K562 (cell line): ENCODE data around the gene ZCCHC24. TPM values are rescaled to one million over a fixed set of nuclear protein-coding genes. Genes with fewer than 3 reads are reported as not detected.

Experiments used
- ATAC-seq: fragments of 200-7000 bp; cut with Tn5 transposase; 3 replicates; pipeline ENCODE4 v1.9.1; 2020; ENCODE audit warnings: moderate library complexity
- BruUV-seq: library from RNA; stranded (reverse); fragments of 400-500 nt; replicated peaks from 2 replicates; lab custom pipeline; 2021; lab: Mats Ljungman, UMichigan
- CTCF ChIA-PET: fragments of 300-600 bp; formaldehyde crosslinking; extraction: SDS; loops from one replicate; lab custom pipeline; 2021; ENCODE audit warnings: low intra/inter-chr PET ratio; lab: Yijun Ruan, JAX
- POLR2A ChIA-PET: fragments of 300-600, 350-650 bp; sonication (Branson Sonifier 250); formaldehyde crosslinking; extraction: SDS; loops from one replicate; lab custom pipeline; 2021; ENCODE audit warnings: antibody characterized with exemption, inconsistent platforms; lab: Yijun Ruan, JAX
- DNase-seq, 4 experiments: peaks; one replicate each; pipeline versions ENCODE4 v3.0.0 to v3.0.0-alpha.2; 2011 to 2018; ENCODE audit warnings: low spot score in 3 of 4, mixed read lengths in 3 of 4; ENCODE audit errors: extremely low read depth in 1 of 4
- FAIRE-seq: peaks from 2 replicates; lab custom pipeline; 2011; peaks lifted over from hg19 to GRCh38; lab: Jason Lieb, UNC
- H2AFZ ChIP-seq: 2 replicates; pipeline ENCODE4 v1.6.0; 2011; ENCODE audit warnings: low read depth, low read length, control low read depth, inconsistent platforms
- H3K27ac ChIP-seq: fragments of 200-600 bp; 3 replicates; pipeline ENCODE4 v1.8.0; 2011; ENCODE audit warnings: low read depth, mild to moderate bottlenecking, control low read depth, inconsistent platforms, low read length, moderate library complexity, mixed read lengths; ENCODE audit errors: extremely low read depth
- H3K27me3 ChIP-seq, 2 experiments: fragments of 300-600 bp in 1 of 2; 2 replicates in 1 of 2; 3 replicates in 1 of 2; pipeline versions ENCODE4 v1.6.0 to v1.8.0; 2011; ENCODE audit warnings: inconsistent platforms in 2 of 2, low read length in 2 of 2, mild to moderate bottlenecking in 1 of 2, mixed read lengths in 1 of 2, moderate library complexity in 1 of 2; ENCODE audit not compliant: control insufficient read depth in 2 of 2, insufficient read depth in 2 of 2
- H3K36me3 ChIP-seq: fragments of 300-600 bp; 3 replicates; pipeline ENCODE4 v1.8.0; 2011; ENCODE audit warnings: mild to moderate bottlenecking, low read length, inconsistent platforms; ENCODE audit not compliant: control insufficient read depth, insufficient read depth
- H3K4me1 ChIP-seq, 2 experiments: fragments of 200-600 bp in 1 of 2; replicated peaks in 1 of 2; 2 replicates in 1 of 2; 3 replicates in 1 of 2; pipeline versions ENCODE4 v1.5.1 to v1.8.0; 2011; ENCODE audit warnings: inconsistent platforms in 2 of 2, low read length in 2 of 2, mild to moderate bottlenecking in 1 of 2, mixed read lengths in 1 of 2, moderate library complexity in 1 of 2; ENCODE audit not compliant: control insufficient read depth in 2 of 2, insufficient read depth in 2 of 2
- H3K4me2 ChIP-seq: 2 replicates; pipeline ENCODE4 v1.6.1; 2011; ENCODE audit warnings: low read length, control low read depth, inconsistent platforms, mixed read lengths; ENCODE audit not compliant: insufficient read depth
- H3K4me3 ChIP-seq: fragments of 200-600 bp; sonication (generic), shearing (Covaris generic); 2 replicates; pipeline ENCODE4 v1.5.1; 2016; ENCODE audit warnings: control low read depth, inconsistent platforms
- H3K79me2 ChIP-seq: fragments of 200-600 bp; 3 replicates; pipeline ENCODE4 v1.8.0; 2011; ENCODE audit warnings: low read length, inconsistent platforms; ENCODE audit not compliant: control insufficient read depth, insufficient read depth
- H3K9ac ChIP-seq, 2 experiments: 2 replicates each; pipeline versions ENCODE4 v1.6.0 to v1.6.1; 2011; ENCODE audit warnings: low read depth in 2 of 2, low read length in 2 of 2, control low read depth in 1 of 2, inconsistent platforms in 1 of 2, mild to moderate bottlenecking in 1 of 2, mixed read lengths in 1 of 2; ENCODE audit not compliant: insufficient read depth in 1 of 2
- H3K9me1 ChIP-seq: one replicate; pipeline ENCODE4 v1.6.0; 2011; ENCODE audit warnings: inconsistent platforms, mild to moderate bottlenecking, low read length, moderate library complexity; ENCODE audit not compliant: control insufficient read depth, insufficient read depth
- H3K9me3 ChIP-seq: replicated peaks from 2 replicates; pipeline ENCODE4 v1.5.1; 2011; ENCODE audit warnings: low read depth, low read length, inconsistent platforms; ENCODE audit not compliant: control insufficient read depth, insufficient read depth
- H4K20me1 ChIP-seq: replicated peaks from 2 replicates; pipeline ENCODE4 v1.6.1; 2011; ENCODE audit warnings: low read length, inconsistent platforms, mixed read lengths; ENCODE audit not compliant: control insufficient read depth, insufficient read depth
- ASH1L ChIP-seq: fragments of 450-650 bp; IDR thresholded peaks from 2 replicates; pipeline ENCODE4 v1.6.1; 2018; ENCODE audit warnings: borderline replicate concordance, mild to moderate bottlenecking, low read depth; ENCODE audit not compliant: partially characterized antibody
- BCL6 ChIP-seq: fragments of 250-450 bp; sonication (Bioruptor Pico); IDR thresholded peaks from 2 replicates; pipeline ENCODE4 v1.4.0; 2020
- GABPA ChIP-seq: fragments of 200-800 bp; sonication (Bioruptor generic); conservative IDR thresholded peaks from 2 replicates; pipeline ENCODE4 v1.6.1; 2016; ENCODE audit warnings: low read depth, missing genetic modification characterization, missing compliant biosample characterization
- IFI16 ChIP-seq: fragments of 250-450 bp; sonication (Bioruptor Pico); IDR thresholded peaks from 2 replicates; pipeline ENCODE4 v2.1.2; 2022; ENCODE audit warnings: mild to moderate bottlenecking, inconsistent platforms
- KAT2B ChIP-seq: IDR thresholded peaks from one replicate; pipeline ENCODE4 v1.6.1; 2012; ENCODE audit warnings: low read depth, mild to moderate bottlenecking, control low read depth, inconsistent platforms, low read length, moderate library complexity
- MYBL2 ChIP-seq, 2 experiments: fragments of 450-650 bp in 1 of 2; sonication (generic) in 1 of 2; formaldehyde crosslinking in 1 of 2; IDR thresholded peaks; 2 replicates each; pipeline versions ENCODE4 v1.6.1 to v1.8.1; 2017 to 2022; ENCODE audit warnings: borderline replicate concordance in 1 of 2, inconsistent platforms in 1 of 2, low read depth in 1 of 2, mild to moderate bottlenecking in 1 of 2, missing genetic modification reagents in 1 of 2, moderate library complexity in 1 of 2
- RBM15 ChIP-seq: fragments of 200-400 bp; formaldehyde crosslinking; IDR thresholded peaks from 2 replicates; pipeline ENCODE4 v1.6.1; 2018; ENCODE audit warnings: mild to moderate bottlenecking, low read length, moderate library complexity; ENCODE audit not compliant: insufficient read depth
- SAFB2 ChIP-seq: fragments of 200-400 bp; formaldehyde crosslinking; IDR thresholded peaks from 2 replicates; pipeline ENCODE4 v1.6.1; 2018; ENCODE audit warnings: borderline replicate concordance, low read length, low read depth, moderate library complexity; ENCODE audit not compliant: severe bottlenecking
- SOX6 ChIP-seq: fragments of 450-650 bp; IDR thresholded peaks from 2 replicates; pipeline ENCODE4 v1.6.1; 2014; ENCODE audit warnings: mild to moderate bottlenecking
- TAF1 ChIP-seq: IDR thresholded peaks from 2 replicates; pipeline ENCODE4 v1.6.1; 2011; ENCODE audit warnings: mild to moderate bottlenecking, low read length, moderate library complexity; ENCODE audit not compliant: insufficient read depth, control insufficient read depth, severe bottlenecking; ENCODE audit errors: extremely low read depth
- TGIF2 ChIP-seq: sonication (generic); formaldehyde crosslinking; IDR thresholded peaks from 2 replicates; pipeline ENCODE4 v1.8.1; 2022; ENCODE audit warnings: mild to moderate bottlenecking, missing genetic modification reagents, moderate library complexity
- ZKSCAN3 ChIP-seq: fragments of 250-450 bp; sonication (Bioruptor Pico); IDR thresholded peaks from 2 replicates; pipeline ENCODE4 v1.4.0; 2020
- ZNF12 ChIP-seq: sonication (generic); formaldehyde crosslinking; IDR thresholded peaks from 2 replicates; pipeline ENCODE4 v1.4.0; 2020; ENCODE audit warnings: mild to moderate bottlenecking, missing genetic modification reagents
- ZNF232 ChIP-seq: sonication (generic); formaldehyde crosslinking; IDR thresholded peaks from 2 replicates; pipeline ENCODE4 v1.8.0; 2022; ENCODE audit warnings: mild to moderate bottlenecking, missing genetic modification reagents
- ZNF354B ChIP-seq: fragments of 250-450 bp; sonication (Bioruptor Pico); IDR thresholded peaks from 2 replicates; pipeline ENCODE4 v1.4.0; 2020
- ZNF408 ChIP-seq: fragments of 250-450 bp; sonication (Bioruptor Pico); IDR thresholded peaks from 2 replicates; pipeline ENCODE4 v1.4.0; 2020; ENCODE audit warnings: low read depth, mild to moderate bottlenecking, moderate library complexity
- ZNF561 ChIP-seq: fragments of 450-650 bp; formaldehyde crosslinking; conservative IDR thresholded peaks from 2 replicates; pipeline ENCODE4 v1.4.0; 2020; ENCODE audit warnings: mild to moderate bottlenecking, moderate library complexity
- WGBS: fragments of 100-300 bp; shearing (Covaris generic); methylation state at CpG from one replicate; pipeline ENCODE4 v1.1.6; 2016; ENCODE audit warnings: low coverage, mixed read lengths; ENCODE audit not compliant: insufficient coverage; ENCODE audit errors: missing lambda C conversion rate; 5-methylcytosine and 5-hydroxymethylcytosine counted together
- in situ Hi-C: fragments of 300-500 bp; cut with MboI; formaldehyde crosslinking; loops from 4 replicates; pipeline ENCODE4 v1.15.0; 2018; ENCODE audit warnings: inconsistent platforms, mixed read lengths
- intact Hi-C: fragments of 100-400 bp; cut with micrococcal nuclease; formaldehyde crosslinking; loops from 2 replicates; pipeline ENCODE4 v1.14.2; 2022
- polyA plus RNA-seq, 8 experiments: library from polyadenylated mRNA; depleted of rRNA in 4 of 8; stranded (reverse) in 5 of 8; unstranded in 3 of 8; fragments of >200 nt; fragmentation: Nextera tagmentation in 2 of 8; fragmentation: Illumina TruSeq in 1 of 8; extraction: Ambion mirVana in 2 of 8; extraction: Trizol in 1 of 8; gene quantifications; 2 replicates each; pipeline versions ENCODE4 v1.2.1 to v1.2.3, GENCODE V29; 2011 to 2014; ENCODE audit warnings: inconsistent platforms in 1 of 8, missing spikeins in 1 of 8
- total RNA-seq, 7 experiments: library from RNA; depleted of rRNA in 6 of 7; stranded (reverse); fragments of >200 nt in 6 of 7; fragmentation: Illumina TruSeq in 2 of 7; extraction: Trizol in 2 of 7; gene quantifications; 2 replicates each; pipeline versions ENCODE4 v1.2.1 to v1.2.3, GENCODE V29; 2011 to 2021; ENCODE audit warnings: low replicate concordance in 1 of 7
- TF ChIP-seq, protein P1 (sequence below): fragments of 250-450 bp; sonication (Bioruptor Pico); IDR thresholded peaks from 2 replicates; pipeline ENCODE4 v1.4.0; 2020; ENCODE audit warnings: mild to moderate bottlenecking, moderate library complexity
- TF ChIP-seq, protein P2 (sequence below), 3 experiments: fragments of 200-800 bp in 1 of 3; sonication (Bioruptor generic) in 1 of 3; sonication (generic) in 1 of 3; formaldehyde crosslinking in 1 of 3; IDR thresholded peaks; 2 replicates each; pipeline versions ENCODE4 v1.6.1 to v1.8.0; 2016 to 2022; ENCODE audit warnings: mild to moderate bottlenecking in 2 of 3, missing compliant biosample characterization in 2 of 3, missing genetic modification characterization in 2 of 3, missing genetic modification reagents in 1 of 3

Gene ZCCHC24
- total and polyA plus RNA-seq, 9 of the 15 experiments (the other 6 are each of a cell fraction or from before 2014, with no cell fraction given), result 0.84 to 11.0 (median 4.6) TPM

- H3K9ac ChIP-seq, result no peak overlapping the region
- DNase-seq (no peak), ATAC-seq (no peak), FAIRE-seq (no peak)
- no peak overlapping the region for H3K4me2 ChIP-seq
- peaks cover 2 to 3% of the 10 kb centered on the region in 2 experiments; a peak in 2 of 5 replicates for H3K27me3 ChIP-seq
- in situ Hi-C loops, result no loop called here
- peaks cover 3 to 6% of the 10 kb centered on the region in 2 experiments; a peak in 3 of 5 replicates for H3K4me1 ChIP-seq
- CTCF ChIA-PET, result no interaction called here
- no peaks in the 10 kb centered on the region for H3K36me3 ChIP-seq
- no peak overlapping the region for H3K27ac ChIP-seq
- POLR2A ChIA-PET, result interaction anchor here (0.5 to 1.9 kb wide), 6 partner anchors 12 to 101 kb away, joined by 3 to 7 read pairs (median 4); no protein-coding TSS in a partner anchor
- H4K20me1 ChIP-seq, result no peaks in the 10 kb centered on the region
- no peak overlapping the region for H3K4me3 ChIP-seq
- TF ChIP-seq RBM15, result no peak
- no peak for TF ChIP-seq ZNF561 (CRISPR knock-in tag)
- TF ChIP-seq ASH1L, result no peak
- TF ChIP-seq SOX6, result no peak
- TF ChIP-seq IFI16, result no peak
- TF ChIP-seq SAFB2, result no peak
- no peak for TF ChIP-seq GABPA (tag)
- TF ChIP-seq ZKSCAN3 (CRISPR knock-in tag), result no peak
- TF ChIP-seq BCL6 (CRISPR knock-in tag), result no peak
- TF ChIP-seq, protein P1, sequence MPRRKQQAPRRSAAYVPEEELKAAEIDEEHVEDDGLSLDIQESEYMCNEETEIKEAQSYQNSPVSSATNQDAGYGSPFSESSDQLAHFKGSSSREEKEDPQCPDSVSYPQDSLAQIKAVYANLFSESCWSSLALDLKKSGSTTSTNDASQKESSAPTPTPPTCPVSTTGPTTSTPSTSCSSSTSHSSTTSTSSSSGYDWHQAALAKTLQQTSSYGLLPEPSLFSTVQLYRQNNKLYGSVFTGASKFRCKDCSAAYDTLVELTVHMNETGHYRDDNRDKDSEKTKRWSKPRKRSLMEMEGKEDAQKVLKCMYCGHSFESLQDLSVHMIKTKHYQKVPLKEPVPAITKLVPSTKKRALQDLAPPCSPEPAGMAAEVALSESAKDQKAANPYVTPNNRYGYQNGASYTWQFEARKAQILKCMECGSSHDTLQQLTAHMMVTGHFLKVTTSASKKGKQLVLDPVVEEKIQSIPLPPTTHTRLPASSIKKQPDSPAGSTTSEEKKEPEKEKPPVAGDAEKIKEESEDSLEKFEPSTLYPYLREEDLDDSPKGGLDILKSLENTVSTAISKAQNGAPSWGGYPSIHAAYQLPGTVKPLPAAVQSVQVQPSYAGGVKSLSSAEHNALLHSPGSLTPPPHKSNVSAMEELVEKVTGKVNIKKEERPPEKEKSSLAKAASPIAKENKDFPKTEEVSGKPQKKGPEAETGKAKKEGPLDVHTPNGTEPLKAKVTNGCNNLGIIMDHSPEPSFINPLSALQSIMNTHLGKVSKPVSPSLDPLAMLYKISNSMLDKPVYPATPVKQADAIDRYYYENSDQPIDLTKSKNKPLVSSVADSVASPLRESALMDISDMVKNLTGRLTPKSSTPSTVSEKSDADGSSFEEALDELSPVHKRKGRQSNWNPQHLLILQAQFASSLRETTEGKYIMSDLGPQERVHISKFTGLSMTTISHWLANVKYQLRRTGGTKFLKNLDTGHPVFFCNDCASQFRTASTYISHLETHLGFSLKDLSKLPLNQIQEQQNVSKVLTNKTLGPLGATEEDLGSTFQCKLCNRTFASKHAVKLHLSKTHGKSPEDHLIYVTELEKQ (CRISPR knock-in tag), result no peak
- no peak for TF ChIP-seq ZNF354B
- no peak for TF ChIP-seq ZNF12 (CRISPR knock-in tag)
- TF ChIP-seq TGIF2 (CRISPR knock-in tag), result no peak
- no peak for TF ChIP-seq ZNF232 (CRISPR knock-in tag)
- TF ChIP-seq TAF1, result no peak
- TF ChIP-seq MYBL2 (IDR thresholded peaks at IDR 0.05; ENCODE audit: low read depth), result no peak
- no peak for TF ChIP-seq MYBL2 (CRISPR knock-in tag; IDR thresholded peaks at IDR 0.05; ENCODE audit: borderline replicate concordance)
- no peak for TF ChIP-seq KAT2B
- TF ChIP-seq, protein P2, sequence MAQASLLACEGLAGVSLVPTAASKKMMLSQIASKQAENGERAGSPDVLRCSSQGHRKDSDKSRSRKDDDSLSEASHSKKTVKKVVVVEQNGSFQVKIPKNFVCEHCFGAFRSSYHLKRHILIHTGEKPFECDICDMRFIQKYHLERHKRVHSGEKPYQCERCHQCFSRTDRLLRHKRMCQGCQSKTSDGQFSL (CRISPR knock-in tag; IDR thresholded peaks at IDR 0.05), result no peak
- TF ChIP-seq, protein P2 (tag; IDR thresholded peaks at IDR 0.05), result no peak
- TF ChIP-seq ZNF408 (CRISPR knock-in tag), result no peak
- no peaks in the 10 kb centered on the region for H3K9me1 ChIP-seq
- H3K79me2 ChIP-seq, result no peaks in the 10 kb centered on the region
- intact Hi-C loops, result no loop called here
- 32% methylated on average over 3 of the region's 3 CpGs for WGBS
- no TSS peak for BruUV-seq
- no peaks in the 10 kb centered on the region for H3K9me3 ChIP-seq
- peak overlapping the region; percentile 34; the same call in 1 of the 2 replicates for H2AFZ ChIP-seq
These were observed 30.5 kb upstream of the ZCCHC24 start for GRCh38 chr10:79475877-79476276.
